NB4 (cell line): Measurements from ENCODE around the gene RAPGEF4.

Source experiments
- DNase-seq: peaks from one replicate; pipeline ENCODE4 v3.0.0; 2010; ENCODE audit warnings: low read depth
- H3K4me3 ChIP-seq: one replicate; pipeline ENCODE4 v1.5.1; 2011; ENCODE audit warnings: mild to moderate bottlenecking, low read depth, low read length, moderate library complexity
- MYC ChIP-seq: IDR thresholded peaks from 2 replicates; pipeline ENCODE4 v1.6.1; 2011; ENCODE audit warnings: low read depth, low read length
- POLR2A ChIP-seq: IDR thresholded peaks from 2 replicates; pipeline ENCODE4 v1.6.1; 2011; ENCODE audit warnings: mild to moderate bottlenecking; ENCODE audit not compliant: insufficient read length; ENCODE audit errors: extremely low read depth
- TF ChIP-seq, protein P1 (sequence below): IDR thresholded peaks from one replicate; pipeline ENCODE4 v1.5.1; 2012; ENCODE audit warnings: low read depth, low read length
- TF ChIP-seq, protein P2 (sequence below): IDR thresholded peaks from 2 replicates; pipeline ENCODE4 v1.6.1; 2011; ENCODE audit warnings: low read depth, low read length

Gene RAPGEF4

DNA sequence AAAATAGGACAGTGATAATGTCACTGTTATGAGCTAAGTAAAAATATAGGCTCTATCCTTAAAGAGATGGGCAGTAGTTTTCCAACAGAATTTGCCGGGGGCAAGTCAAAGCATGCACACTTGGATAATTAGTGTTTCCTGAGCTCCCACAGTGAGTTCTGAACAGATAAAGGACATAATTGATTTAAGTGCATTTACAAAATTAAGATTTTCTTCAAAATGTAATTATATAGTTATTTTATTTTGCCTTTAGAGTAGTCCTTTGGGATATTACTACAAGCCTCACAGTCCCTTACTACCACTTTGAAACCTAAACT, 107.6 kb downstream of the RAPGEF4 start:
- TF ChIP-seq, protein P1, sequence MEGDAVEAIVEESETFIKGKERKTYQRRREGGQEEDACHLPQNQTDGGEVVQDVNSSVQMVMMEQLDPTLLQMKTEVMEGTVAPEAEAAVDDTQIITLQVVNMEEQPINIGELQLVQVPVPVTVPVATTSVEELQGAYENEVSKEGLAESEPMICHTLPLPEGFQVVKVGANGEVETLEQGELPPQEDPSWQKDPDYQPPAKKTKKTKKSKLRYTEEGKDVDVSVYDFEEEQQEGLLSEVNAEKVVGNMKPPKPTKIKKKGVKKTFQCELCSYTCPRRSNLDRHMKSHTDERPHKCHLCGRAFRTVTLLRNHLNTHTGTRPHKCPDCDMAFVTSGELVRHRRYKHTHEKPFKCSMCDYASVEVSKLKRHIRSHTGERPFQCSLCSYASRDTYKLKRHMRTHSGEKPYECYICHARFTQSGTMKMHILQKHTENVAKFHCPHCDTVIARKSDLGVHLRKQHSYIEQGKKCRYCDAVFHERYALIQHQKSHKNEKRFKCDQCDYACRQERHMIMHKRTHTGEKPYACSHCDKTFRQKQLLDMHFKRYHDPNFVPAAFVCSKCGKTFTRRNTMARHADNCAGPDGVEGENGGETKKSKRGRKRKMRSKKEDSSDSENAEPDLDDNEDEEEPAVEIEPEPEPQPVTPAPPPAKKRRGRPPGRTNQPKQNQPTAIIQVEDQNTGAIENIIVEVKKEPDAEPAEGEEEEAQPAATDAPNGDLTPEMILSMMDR: no peak
- TF ChIP-seq POLR2A (no peak), MYC (no peak)
- TF ChIP-seq, protein P2, sequence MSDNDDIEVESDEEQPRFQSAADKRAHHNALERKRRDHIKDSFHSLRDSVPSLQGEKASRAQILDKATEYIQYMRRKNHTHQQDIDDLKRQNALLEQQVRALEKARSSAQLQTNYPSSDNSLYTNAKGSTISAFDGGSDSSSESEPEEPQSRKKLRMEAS: no peak
- no peak for DNase-seq
- no peak overlapping the region for H3K4me3 ChIP-seq

DNA sequence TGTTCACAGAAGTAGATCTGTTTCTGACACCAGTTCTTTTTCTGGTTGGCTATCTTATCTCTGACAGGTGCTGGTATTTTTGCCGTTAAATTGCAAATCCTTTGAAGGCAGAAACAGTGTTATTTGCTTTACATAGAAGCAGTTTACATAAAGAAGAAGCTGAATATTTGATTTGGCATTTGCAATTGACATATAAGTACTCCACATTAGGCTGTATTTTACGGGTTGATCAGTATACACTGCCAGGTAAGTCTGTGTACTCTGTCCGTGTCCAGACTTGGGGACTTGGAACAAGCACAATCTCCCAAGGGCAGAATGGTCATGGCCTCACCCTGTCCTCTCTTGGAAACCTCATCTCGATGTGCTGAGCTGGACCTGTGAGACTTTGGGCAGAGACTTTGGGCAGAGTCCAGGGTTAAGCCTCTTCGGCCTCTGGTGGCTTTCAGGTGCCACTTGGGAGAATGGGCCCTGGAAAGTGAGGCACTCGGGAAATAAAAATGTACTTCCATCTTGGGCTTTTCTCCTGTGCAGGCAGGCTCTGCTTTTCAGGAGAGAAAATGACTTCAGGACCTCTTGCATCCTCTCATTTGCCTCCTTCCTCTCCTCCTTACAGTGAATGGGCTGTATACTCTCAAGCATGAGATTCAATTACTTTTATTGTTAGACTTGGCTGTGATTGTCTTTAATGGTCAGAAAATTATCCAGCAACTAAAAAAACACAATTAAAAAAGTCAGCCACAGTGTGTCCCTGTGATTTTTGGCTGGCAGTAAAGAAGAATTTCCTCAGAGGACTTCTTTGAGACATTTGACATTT, 108.5 kb downstream of the RAPGEF4 start:
- DNase-seq: no peak
- no peak overlapping the region for H3K4me3 ChIP-seq
- TF ChIP-seq POLR2A: no peak
- TF ChIP-seq, protein P1: no peak
- TF ChIP-seq, protein P2: no peak
- no peak for TF ChIP-seq MYC

DNA sequence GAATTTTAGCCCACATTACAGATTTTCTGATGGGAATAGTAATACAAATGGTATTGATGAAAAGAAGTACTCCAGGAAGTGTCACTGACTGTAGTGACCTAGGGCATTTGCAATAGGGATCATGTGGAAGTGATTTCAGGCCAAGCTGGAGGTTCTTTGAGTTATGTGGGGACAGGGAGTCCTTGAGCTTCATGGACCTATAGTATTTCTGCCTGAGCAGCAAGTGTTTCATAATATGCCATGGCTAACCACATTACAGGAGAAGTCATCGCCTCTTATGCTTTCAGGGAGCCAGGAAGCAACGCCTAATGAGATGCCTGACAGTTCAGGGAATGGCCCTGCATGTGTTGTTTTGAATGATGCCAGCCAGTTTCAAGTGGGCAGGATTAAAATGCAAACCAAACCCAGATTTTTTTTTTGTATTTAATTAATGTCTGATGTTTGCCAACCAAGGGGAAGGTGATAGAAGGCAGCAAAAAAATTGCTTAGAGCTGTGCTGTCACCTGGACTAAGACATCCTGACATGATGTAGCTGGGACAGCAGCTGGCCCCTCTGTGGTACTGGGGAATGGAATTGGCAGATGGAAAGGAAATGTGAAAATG, 109.5 kb downstream of the RAPGEF4 start:
- peak; percentile 11 for DNase-seq
- TF ChIP-seq MYC (no peak), POLR2A (no peak)
- TF ChIP-seq, protein P1: no peak
- TF ChIP-seq, protein P2: no peak
- H3K4me3 ChIP-seq: no peak overlapping the region

DNA sequence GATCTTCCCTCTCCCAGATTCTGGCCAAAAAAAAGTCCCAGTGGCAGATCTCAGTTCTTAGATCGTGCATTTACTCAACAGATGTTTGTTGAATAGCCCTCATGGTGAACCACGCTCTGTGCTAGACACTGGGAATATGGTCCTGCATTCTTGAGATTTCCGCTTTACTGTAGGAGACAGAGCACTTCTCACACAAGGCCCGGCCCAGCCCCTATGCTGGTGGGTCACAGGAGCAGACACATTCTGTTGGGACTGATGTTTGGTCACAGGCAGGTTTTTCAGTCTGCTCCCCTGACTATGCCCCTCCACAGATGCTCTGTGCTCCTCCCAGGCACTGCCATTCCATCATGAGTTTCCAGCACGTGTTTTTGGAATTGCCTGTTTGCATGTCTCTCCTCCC, 110.9 kb downstream of the RAPGEF4 start:
- DNase-seq: no peak
- TF ChIP-seq POLR2A (no peak), MYC (no peak)
- TF ChIP-seq, protein P1: no peak
- TF ChIP-seq, protein P2: no peak
- H3K4me3 ChIP-seq: no peak overlapping the region

DNA sequence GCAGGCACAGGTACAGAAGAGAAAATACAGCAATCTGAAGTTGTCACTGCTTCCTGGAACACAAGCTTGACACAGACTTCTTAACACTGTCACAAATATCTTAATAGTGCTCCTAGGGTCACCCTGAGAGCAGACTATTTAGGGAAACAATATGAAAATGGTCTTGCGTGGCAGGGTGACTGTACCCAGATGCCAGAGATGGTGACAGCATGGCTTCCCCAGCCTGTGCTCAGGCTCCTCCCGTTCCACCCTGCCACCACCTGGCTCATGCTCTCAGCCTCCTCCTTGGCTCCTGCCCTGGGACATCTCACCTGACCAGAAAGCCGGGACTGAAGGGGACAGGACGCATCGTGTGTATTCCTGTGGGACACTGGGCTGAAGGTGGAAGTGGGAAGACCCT, 111.5 kb downstream of the RAPGEF4 start:
- H3K4me3 ChIP-seq: no peak overlapping the region
- TF ChIP-seq, protein P2: no peak
- TF ChIP-seq, protein P1: no peak
- TF ChIP-seq POLR2A: no peak
- DNase-seq: no peak
